ENCODE measurements around the gene DACT3. TPM values are rescaled to one million over a fixed set of nuclear protein-coding genes. Genes with fewer than 3 reads are reported as not detected.

The DACT3 gene
- total and polyA plus RNA-seq, 2 of the 13 experiments (the other 11 are each of a cell fraction or from before 2014, with no cell fraction given), result 0.04 TPM; not detected in 1

GRCh38 chr19:46603195-46603637 lies 57.8 kb downstream of the DACT3 start (continued):
- TF ChIP-seq ZNF281 (CRISPR knock-in tag; IDR thresholded peaks at IDR 0.05; ENCODE audit: borderline replicate concordance) (peak; percentile 84; the same call in 1 of the 2 replicates), HNF4G (IDR thresholded peaks at IDR 0.05; ENCODE audit: borderline replicate concordance, low read depth, low read length) (peak; percentile 98), HNF4G (CRISPR knock-in tag; IDR thresholded peaks at IDR 0.05; ENCODE audit: borderline replicate concordance, low read depth) (peak; percentile 90), ZSCAN21 (CRISPR knock-in tag; IDR thresholded peaks at IDR 0.05; ENCODE audit: borderline replicate concordance) (no peak), MXI1 (IDR thresholded peaks at IDR 0.05; ENCODE audit: borderline replicate concordance, low read depth, low read length) (peak; percentile 16; the same call in 1 of the 3 replicates), HNF1A (IDR thresholded peaks at IDR 0.05; ENCODE audit: low read depth) (peak; percentile 33; the same call in 1 of the 2 replicates), HNF1A (CRISPR knock-in tag; IDR thresholded peaks at IDR 0.05; ENCODE audit: borderline replicate concordance) (peak; percentile 47; the same call in 1 of the 2 replicates), PHF8 (CRISPR knock-in tag; IDR thresholded peaks at IDR 0.05) (peak; percentile 38; the same call in 1 of the 2 replicates), ATF2 (CRISPR knock-in tag; IDR thresholded peaks at IDR 0.05) (peak; percentile 70), CBFB (CRISPR knock-in tag; IDR thresholded peaks at IDR 0.05) (no peak), SP5 (CRISPR knock-in tag; IDR thresholded peaks at IDR 0.05; ENCODE audit: borderline replicate concordance, low read depth) (peak; percentile 56; the same call in 1 of the 2 replicates), BORCS8-MEF2B (CRISPR knock-in tag; IDR thresholded peaks at IDR 0.05) (peak; percentile 21; the same call in 1 of the 2 replicates), KAT8 (CRISPR knock-in tag; IDR thresholded peaks at IDR 0.05) (0 out of 2 replicates have a peak, but pooled peaks have one; percentile 28), FOXK1 (CRISPR knock-in tag; IDR thresholded peaks at IDR 0.05; ENCODE audit: borderline replicate concordance, low read depth) (peak; percentile 44; the same call in 1 of the 2 replicates), POLR2G (IDR thresholded peaks at IDR 0.05; ENCODE audit: low read depth, low read length) (peak; percentile 75), SIN3A (IDR thresholded peaks at IDR 0.05; ENCODE audit: borderline replicate concordance, low read depth, low read length) (peak; percentile 77; the same call in 1 of the 2 replicates), PATZ1 (CRISPR knock-in tag; IDR thresholded peaks at IDR 0.05) (peak; percentile 91), ZNF547 (CRISPR knock-in tag; IDR thresholded peaks at IDR 0.05) (no peak)

Measured in HepG2 (cell line).